Stimulated activated naive CD4-positive, alpha-beta T cell treated with Interleukin-2 at 50 U/mL for 16 hours (primary cell): ENCODE measurements around the gene PAN2.

Experiments used
- DNase-seq: peaks from one replicate; lab custom pipeline; 2025; lab: John Stamatoyannopoulos, UW

Gene PAN2

DNA sequence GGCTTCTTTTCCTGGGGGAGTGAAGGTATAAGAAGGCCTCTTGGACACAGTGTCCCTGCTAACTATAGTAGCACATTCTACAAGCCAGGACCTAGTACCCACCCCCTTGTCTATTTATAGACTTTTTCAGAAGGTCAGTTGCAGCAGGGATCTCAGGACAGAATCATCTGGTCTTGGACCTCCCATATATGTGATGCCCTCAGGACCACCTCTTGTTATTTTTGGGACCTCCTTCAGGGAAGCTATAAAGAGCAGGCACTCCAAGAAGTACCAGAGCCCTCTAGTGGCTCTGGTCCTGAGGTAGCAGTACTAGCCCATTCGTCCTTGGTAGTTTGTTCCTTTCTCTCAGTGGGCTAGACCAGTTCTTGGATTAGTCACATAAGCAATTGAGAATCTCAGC lies 62.8 kb downstream of the PAN2 start:
- DNase-seq, result no peak

DNA sequence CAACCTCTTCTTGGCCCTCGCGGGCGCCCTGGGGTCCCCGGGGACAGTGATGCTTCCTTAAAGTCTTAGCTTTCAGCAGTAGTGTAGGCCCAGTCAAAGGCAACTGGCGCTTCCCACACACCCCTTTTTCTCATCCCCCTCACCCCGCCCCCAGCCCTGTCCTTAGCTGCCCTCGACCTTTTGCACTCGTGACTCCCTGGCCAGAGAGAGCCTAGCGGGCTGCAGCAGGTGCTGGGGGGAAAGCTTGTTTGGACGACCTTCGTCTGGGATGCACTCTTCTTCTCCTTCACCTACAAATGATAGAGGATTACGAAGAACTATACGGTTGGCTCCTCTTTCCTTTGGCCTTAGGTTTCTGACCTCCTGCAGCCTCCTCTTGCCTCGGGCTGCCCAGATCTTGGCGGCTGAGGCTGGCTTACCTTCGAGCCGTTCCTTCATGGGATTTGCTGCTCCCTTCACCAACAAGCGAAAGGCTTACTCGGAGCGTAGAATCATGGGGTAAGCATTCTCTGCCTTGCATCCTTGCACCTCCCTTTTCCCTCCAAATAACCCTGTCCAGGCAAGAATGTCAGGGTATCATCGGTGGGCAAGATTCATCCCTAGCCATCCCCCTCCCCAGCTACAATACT lies 66.2 kb downstream of the PAN2 start:
- DNase-seq, result no peak

DNA sequence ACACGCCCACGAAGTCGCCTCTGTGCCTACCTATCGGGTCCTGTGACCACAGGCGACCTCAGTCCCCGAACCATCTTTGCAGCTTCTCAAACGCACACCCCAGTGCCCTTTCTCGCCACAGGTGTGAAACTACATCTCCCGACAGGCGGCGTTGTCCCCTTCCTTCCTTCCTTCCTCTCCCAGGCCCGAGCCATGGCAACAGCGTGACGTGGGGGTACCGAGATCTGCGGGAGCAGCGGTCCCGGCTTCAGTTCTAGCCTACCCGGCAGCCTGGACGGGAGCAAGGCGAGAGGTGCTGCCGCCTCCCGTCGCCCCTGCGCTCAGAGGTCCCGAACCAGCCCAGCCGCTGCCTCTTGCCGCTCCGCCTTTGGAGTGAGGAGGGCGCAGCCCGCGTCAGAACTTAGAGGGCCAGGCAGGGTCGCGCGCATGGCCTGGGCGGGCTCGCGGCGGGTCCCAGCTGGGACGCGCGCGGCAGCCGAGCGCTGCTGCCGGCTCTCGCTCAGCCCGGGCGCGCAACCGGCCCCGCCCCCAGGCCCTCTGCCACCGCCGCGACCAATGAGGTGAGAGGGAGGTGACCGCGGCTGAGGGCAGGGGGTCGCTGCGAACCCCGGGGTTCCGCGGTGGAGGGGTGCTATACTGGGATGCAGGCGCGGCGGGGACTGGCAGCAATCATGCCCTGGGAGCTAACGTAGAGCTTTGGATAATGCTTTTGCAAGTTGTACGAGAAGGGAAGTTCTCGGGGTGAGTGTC lies 66.9 kb downstream of the PAN2 start, which contains the start of gene COQ10A:
Gene COQ10A, plus strand, starts transcription at position 250 of the 750 bp plus-strand sequence. Its CDS starts 177 bp downstream, at position 427.
- peak; percentile 89 for DNase-seq
